ENCODE results near the gene EFNA5. TPM values are rescaled to one million over a fixed set of nuclear protein-coding genes. Genes with fewer than 3 reads are reported as not detected.

Gene EFNA5
- total and polyA plus RNA-seq, 2 experiments from 2014 or later, result 0.64 to 0.86 TPM

GRCh38 chr5:107604146-107604910 lies 66.4 kb downstream of the EFNA5 start:
- TF ChIP-seq EZH2 (IDR thresholded peaks at IDR 0.05; ENCODE audit: insufficient read depth, poor library complexity, severe bottlenecking), result no peak
- Histone ChIP-seq H3K4me3 (no peak overlapping the region), H3K27me3 (replicated peaks; ENCODE audit: insufficient read depth) (peaks cover 15% of the 10 kb centered on the region), H3K79me2 (ENCODE audit: insufficient read depth) (no peaks in the 10 kb centered on the region), H3K9me3 (ENCODE audit: low read depth) (no peaks in the 10 kb centered on the region), H4K20me1 (ENCODE audit: insufficient read depth) (no peaks in the 10 kb centered on the region), H3K4me2 (ENCODE audit: unreplicated experiment) (no peak overlapping the region), H3K27ac (no peak overlapping the region), H3K9me2 (ENCODE audit: insufficient read depth) (no peaks in the 10 kb centered on the region), H3K9ac (no peak overlapping the region), H3F3A (ENCODE audit: insufficient read depth) (no peaks in the 10 kb centered on the region), H2AFZ (no peak overlapping the region), H3K36me3 (ENCODE audit: low read depth) (no peaks in the 10 kb centered on the region), H3K4me1 (ENCODE audit: insufficient read depth) (no peaks in the 10 kb centered on the region)
- DNase-seq, result no peak
- 83 to 85% methylated on average over 10 of the region's 10 CpGs for WGBS, 2 experiments (ENCODE audit: low coverage in 1 of 2, low lambda C conversion rate in 2 of 2, missing lambda C conversion rate in 2 of 2)
- in situ Hi-C loops (cut with MboI), result no loop called here

- H3K4me2 ChIP-seq (ENCODE audit: unreplicated experiment), result no peak overlapping the region
Measured at GRCh38 chr5:107603349-107603748, 67.4 kb downstream of the EFNA5 start.

GRCh38 chr5:107602896-107603295 lies 67.8 kb downstream of the EFNA5 start:
- no peaks in the 10 kb centered on the region for H3K36me3 ChIP-seq (ENCODE audit: low read depth)
- 21% methylated on average over 5 of the region's 5 CpGs for WGBS, 2 experiments (ENCODE audit: low coverage in 1 of 2, low lambda C conversion rate in 2 of 2, missing lambda C conversion rate in 2 of 2)
- H3K4me2 ChIP-seq (ENCODE audit: unreplicated experiment), result no peak overlapping the region
- no peaks in the 10 kb centered on the region for H3F3A ChIP-seq (ENCODE audit: insufficient read depth)
- H3K4me1 ChIP-seq (ENCODE audit: insufficient read depth), result no peaks in the 10 kb centered on the region
- H4K20me1 ChIP-seq (ENCODE audit: insufficient read depth), result no peaks in the 10 kb centered on the region
- no peaks in the 10 kb centered on the region for H3K79me2 ChIP-seq (ENCODE audit: insufficient read depth)
- TF ChIP-seq EZH2phosphoT487 (IDR thresholded peaks at IDR 0.05; ENCODE audit: insufficient read depth, low read depth), result no peak
- TF ChIP-seq EZH2 (IDR thresholded peaks at IDR 0.05; ENCODE audit: insufficient read depth, poor library complexity, severe bottlenecking), result no peak
- H3K9me3 ChIP-seq (ENCODE audit: low read depth), result no peaks in the 10 kb centered on the region
- no peak overlapping the region for H3K4me3 ChIP-seq
- in situ Hi-C loops (cut with MboI), result no loop called here
- no peak overlapping the region for H2AFZ ChIP-seq
- no peak for DNase-seq
- peaks cover 27% of the 10 kb centered on the region for H3K27me3 ChIP-seq (replicated peaks; ENCODE audit: insufficient read depth)
- H3K9me2 ChIP-seq (ENCODE audit: insufficient read depth), result no peaks in the 10 kb centered on the region
- no peak overlapping the region for H3K27ac ChIP-seq
- no peak overlapping the region for H3K9ac ChIP-seq

More at GRCh38 chr5:107603349-107603748, 67.4 kb downstream of the EFNA5 start:
- Histone ChIP-seq H2AFZ (no peak overlapping the region), H3K79me2 (ENCODE audit: insufficient read depth) (no peaks in the 10 kb centered on the region), H3K4me3 (no peak overlapping the region), H4K20me1 (ENCODE audit: insufficient read depth) (no peaks in the 10 kb centered on the region), H3K9me2 (ENCODE audit: insufficient read depth) (no peaks in the 10 kb centered on the region), H3K27ac (no peak overlapping the region), H3K9me3 (ENCODE audit: low read depth) (no peaks in the 10 kb centered on the region), H3K36me3 (ENCODE audit: low read depth) (no peaks in the 10 kb centered on the region), H3K4me1 (ENCODE audit: insufficient read depth) (no peaks in the 10 kb centered on the region), H3F3A (ENCODE audit: insufficient read depth) (no peaks in the 10 kb centered on the region), H3K27me3 (replicated peaks; ENCODE audit: insufficient read depth) (peaks cover 22% of the 10 kb centered on the region), H3K9ac (no peak overlapping the region)
- DNase-seq, result no peak
- 80 to 84% methylated on average over 6 of the region's 6 CpGs for WGBS, 2 experiments (ENCODE audit: low coverage in 1 of 2, low lambda C conversion rate in 2 of 2, missing lambda C conversion rate in 2 of 2)
- in situ Hi-C loops (cut with MboI), result no loop called here
- TF ChIP-seq EZH2phosphoT487 (IDR thresholded peaks at IDR 0.05; ENCODE audit: insufficient read depth, low read depth) (no peak), EZH2 (IDR thresholded peaks at IDR 0.05; ENCODE audit: insufficient read depth, poor library complexity, severe bottlenecking) (no peak)

GRCh38 chr5:107601076-107601475 lies 69.7 kb downstream of the EFNA5 start:
- Histone ChIP-seq H3K4me1 (ENCODE audit: insufficient read depth) (no peaks in the 10 kb centered on the region), H3K9me2 (ENCODE audit: insufficient read depth) (no peaks in the 10 kb centered on the region), H3K27ac (no peak overlapping the region), H3K79me2 (ENCODE audit: insufficient read depth) (no peaks in the 10 kb centered on the region), H3K4me3 (no peak overlapping the region), H3F3A (ENCODE audit: insufficient read depth) (no peaks in the 10 kb centered on the region), H3K4me2 (ENCODE audit: unreplicated experiment) (no peak overlapping the region), H3K27me3 (replicated peaks; ENCODE audit: insufficient read depth) (peaks cover 33% of the 10 kb centered on the region), H3K9me3 (ENCODE audit: low read depth) (no peaks in the 10 kb centered on the region), H3K36me3 (ENCODE audit: low read depth) (no peaks in the 10 kb centered on the region), H4K20me1 (ENCODE audit: insufficient read depth) (no peaks in the 10 kb centered on the region), H3K9ac (no peak overlapping the region), H2AFZ (no peak overlapping the region)
- in situ Hi-C loops (cut with MboI), result no loop called here
- TF ChIP-seq EZH2 (IDR thresholded peaks at IDR 0.05; ENCODE audit: insufficient read depth, poor library complexity, severe bottlenecking), result no peak
- no peak for TF ChIP-seq EZH2phosphoT487 (IDR thresholded peaks at IDR 0.05; ENCODE audit: insufficient read depth, low read depth)
- 80 to 82% methylated on average over 6 of the region's 6 CpGs for WGBS, 2 experiments (ENCODE audit: low coverage in 1 of 2, low lambda C conversion rate in 2 of 2, missing lambda C conversion rate in 2 of 2)
- DNase-seq, result no peak
